NCI-H774 (cell line): ENCODE measurements around the gene AGAP1.

Experiments
- DNase-seq: peaks from one replicate; lab custom pipeline; 2025; lab: John Stamatoyannopoulos, UW

Gene AGAP1

DNA sequence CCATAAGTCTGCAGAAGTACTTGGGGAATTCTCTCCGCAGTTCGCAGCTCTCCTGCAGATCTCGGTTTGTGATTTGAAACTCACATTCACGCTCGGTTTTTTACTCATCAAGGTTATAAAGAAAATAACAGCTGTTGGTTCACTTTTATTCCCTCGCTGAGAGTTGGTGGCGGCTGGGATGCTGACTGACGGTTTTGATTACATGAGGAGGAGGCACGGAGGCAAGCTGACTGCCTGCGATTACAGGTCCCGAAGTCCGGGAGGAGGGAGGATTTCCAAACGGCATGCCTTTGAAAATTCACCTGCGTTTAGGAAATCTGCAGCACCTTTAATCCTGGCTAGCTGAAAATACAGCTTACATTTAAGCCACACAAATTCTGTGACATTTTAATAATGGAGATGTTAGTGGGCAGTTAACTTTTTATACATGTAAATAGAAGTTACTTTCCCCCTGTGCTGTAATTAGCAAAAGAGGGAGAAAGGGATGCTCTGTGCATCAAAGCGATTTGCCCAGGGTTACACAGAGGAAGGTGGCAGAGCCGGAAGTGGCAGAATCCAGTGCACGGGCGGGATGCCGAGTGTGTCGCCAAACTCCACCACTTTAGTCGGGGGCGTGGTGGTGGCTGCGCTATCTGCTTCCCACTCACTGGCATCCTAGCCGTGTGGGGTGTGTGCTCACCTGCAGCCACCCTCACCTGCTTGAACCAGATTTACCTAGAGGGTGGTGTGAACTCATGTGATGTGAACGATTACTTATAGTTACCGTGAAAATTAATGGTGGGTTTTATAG is 14.7 kb downstream of the AGAP1 start:
- DNase-seq, result no peak

DNA sequence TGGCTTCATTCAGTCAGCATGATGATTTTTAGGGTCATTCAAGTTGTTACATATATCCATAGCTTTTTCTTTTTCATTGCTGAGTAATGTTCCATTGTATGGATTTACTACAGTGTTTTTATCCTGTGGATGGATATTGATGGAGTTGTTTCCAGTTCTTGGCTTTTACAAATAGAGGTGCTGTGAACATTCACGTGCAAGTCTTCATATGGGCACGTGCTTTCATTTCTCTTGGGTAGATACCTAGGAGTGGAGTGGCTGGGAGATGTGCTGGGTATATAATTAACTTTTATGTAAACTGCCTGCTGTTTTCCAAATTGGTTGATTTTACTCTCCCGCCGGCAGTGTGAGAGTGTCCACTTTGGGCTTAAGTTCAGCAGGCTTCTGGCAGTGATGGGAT is 16.5 kb downstream of the AGAP1 start:
- no peak for DNase-seq

DNA sequence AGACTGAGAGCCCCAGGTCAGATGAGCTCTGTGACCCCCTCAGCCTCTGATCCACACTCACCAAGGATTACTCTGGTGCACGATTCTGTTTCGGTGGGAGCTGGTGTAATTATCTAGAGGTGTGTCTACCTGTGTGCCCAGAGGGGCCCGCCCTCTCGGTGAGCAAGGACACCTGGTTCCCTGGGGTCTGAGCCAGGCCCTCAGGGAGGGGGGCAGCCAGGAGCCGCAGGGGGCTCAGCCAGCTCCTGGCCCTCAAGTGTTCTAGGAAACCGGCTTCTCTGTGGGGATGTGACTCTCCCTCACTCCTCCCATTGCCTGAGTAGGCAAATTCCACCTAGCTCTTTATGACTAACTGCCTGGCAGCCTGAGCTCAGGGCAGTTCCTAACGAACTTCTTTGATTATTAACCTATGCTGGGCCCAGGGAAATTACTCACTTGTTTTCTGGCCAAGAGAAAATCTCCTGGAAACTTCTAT is 17.4 kb downstream of the AGAP1 start:
- DNase-seq, result no peak

DNA sequence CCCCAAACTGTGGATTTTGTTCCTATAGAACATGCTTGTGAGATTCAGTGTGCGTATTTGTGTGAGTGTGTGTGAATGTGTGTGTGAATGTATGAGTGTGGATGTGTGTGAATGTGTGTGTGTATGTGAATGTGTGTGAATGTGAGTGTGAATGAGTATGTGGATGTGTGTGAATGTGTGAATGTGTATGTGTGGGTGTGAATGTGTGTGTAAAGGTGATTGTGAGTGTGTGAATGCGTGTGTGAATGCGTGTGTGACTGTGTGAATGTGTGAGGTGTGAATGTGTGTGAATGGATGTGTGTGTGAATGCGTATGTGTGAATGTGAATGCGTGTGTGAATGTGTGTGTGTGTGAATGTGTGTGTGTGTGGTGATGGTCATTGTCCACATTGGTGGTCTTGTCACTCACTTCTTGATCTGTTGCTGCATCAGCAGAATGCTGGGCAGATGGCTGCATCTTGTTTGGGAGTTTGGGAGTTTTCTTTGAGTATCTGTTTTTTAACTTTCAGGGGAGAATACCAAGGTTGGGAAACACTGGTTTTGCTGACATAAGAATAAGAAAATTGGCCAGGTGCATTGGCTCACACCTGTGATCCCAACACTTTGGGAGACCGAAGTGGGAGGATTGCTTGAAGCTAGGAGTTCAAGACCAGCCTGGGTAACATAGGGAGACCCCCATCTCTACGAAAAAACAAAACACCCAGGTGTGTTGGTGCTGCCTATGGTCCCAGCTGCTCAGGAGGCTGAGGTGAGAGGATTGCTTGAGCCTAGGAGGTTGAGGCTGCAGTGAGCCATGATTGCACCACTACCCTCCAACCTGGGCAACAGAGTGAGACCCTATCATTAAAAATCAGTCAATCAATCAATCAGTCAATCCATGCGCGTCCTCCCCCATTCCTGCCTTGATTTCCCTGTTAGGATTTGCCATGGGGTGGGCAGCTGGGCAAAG is 18.2 kb downstream of the AGAP1 start:
- DNase-seq, result no peak

DNA sequence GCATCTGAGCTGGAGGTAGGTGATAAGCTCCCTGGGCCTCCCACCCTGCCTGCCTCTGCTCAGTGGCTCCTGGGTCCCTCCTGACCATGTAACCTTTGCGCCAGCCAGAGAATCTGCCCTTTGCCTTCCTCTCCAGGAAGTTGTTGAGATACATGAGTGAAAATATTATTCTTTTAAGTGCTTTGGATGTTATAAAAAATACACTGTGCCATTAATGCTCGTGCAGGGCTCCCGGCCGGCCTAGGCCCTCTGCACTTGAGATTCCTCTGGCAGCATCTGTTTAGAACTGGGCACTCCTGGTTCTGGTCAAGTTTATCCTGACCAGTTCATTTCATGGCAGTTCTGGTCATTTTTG is 18.8 kb downstream of the AGAP1 start:
- no peak for DNase-seq

DNA sequence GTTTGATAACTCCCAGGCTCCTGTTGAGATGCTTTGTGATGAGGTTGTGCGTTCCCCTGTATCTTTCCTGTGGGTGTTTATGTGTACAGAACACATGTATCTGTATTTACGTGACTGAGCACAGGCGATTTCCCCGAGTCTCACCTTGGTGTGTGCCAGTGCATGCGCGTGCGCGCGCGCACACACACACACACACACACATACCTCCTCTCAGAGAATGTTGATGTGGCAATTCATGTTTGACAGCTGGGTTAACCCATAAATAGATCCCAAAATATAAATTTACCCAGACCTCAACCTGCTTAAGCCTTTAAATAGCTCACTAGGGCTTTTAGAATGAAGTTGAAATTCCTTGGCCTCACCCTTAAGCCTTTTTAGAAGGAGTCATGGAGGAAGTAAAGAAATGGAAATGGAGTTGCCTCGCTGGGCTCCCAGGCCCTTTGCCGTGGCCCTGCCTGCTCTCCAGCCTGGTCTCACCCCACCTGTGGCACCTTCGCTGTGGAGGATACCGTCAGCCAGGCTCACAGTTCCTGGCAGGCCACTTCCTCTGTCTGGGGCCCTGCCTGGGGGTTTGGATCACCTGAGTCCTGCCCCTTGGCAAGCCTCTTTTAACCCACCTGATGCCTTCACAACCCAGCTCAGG is 20.3 kb downstream of the AGAP1 start:
- DNase-seq, result no peak

DNA sequence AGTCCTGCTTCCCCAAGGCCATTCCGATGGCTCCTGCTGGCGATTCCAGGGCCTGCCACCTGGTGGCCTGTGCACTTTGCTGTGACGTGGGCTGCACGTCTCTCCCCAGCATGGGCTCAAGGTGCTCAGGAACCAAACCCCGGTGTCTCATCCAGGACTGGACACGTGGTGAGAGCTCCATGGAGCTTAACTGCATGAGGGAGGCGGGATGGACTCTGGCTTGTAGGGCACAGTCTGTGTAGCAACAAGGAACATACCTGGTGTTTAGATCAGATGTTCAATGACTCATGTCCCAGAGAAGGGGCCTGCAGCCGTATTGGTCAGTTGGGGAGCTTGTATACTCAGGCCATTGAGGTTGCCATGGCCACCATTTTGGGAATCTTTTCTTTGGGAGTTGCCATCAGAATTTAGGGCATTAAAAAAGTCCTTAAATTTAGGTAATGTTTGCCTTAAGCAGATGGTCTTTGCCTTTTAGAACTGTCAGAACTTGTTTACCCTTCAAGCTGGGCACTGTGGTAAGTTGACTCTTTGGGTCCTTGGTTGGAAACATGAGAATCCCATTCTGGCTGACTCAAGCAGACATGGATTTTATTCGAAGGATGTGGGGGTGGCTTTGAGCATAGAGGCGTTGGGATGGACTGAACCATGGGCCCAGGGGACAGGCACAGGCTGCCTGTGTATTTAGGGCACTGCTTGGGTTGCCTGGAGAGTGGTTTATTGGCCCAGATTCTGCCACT is 21.0 kb downstream of the AGAP1 start:
- no peak for DNase-seq

DNA sequence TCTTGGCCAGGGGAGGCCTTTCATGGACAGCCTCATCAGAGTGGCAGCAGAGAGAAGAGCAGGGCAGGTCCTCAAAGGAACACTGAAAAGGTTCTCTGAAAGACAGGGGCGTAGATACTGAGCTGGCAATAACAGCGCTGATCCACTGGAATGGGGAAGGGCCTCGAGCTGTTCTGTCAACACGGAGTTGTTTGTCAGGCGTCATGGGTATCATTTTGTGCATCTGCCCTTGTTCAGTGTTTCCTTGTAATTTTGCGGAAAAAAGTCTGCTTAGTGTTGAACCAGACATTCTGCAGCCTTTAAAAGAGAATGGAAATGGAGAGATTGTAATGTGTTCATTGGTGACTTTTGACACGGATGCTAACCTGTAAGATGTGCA is 21.5 kb downstream of the AGAP1 start:
- DNase-seq, result no peak

DNA sequence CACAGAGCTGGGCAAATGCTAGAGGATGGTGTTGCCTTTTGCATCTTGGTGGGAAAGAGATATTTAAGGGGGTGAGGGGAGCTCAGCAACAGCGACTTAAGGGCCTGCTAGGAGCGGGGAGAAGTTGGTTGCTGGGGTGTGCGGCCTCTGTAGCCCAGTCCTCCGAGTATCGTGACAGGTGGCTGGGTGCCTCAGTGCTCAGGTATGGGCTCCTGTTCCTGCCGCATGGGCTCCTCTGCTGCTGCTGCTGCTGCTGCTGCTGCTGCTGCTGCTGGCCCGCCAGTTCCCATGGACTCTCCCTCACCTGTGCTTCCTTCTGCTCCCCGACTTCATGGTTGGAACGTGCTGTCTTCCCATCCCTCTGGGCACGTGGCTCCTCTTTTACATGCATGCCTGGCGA is 22.0 kb downstream of the AGAP1 start:
- DNase-seq, result no peak

DNA sequence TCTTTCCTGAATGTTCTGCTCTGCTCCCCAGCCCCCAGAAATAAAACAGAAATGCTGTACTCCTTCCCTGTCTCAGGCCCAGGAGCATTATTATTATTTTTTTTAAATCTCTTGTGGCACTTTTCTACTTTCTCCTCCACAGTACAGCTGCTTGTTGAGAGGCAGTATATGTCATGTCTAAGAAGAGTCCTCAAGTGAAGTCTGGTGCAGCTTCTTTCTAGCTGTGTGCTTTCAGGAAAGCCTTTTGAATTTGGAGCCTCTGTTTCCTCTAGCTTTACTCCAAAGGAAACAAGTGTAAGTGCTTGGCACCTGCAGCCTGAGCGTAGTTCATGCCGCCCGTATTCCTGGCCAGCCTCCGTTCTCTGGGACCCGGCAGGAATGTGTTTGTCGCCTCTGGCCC is 22.4 kb downstream of the AGAP1 start:
- no peak for DNase-seq

DNA sequence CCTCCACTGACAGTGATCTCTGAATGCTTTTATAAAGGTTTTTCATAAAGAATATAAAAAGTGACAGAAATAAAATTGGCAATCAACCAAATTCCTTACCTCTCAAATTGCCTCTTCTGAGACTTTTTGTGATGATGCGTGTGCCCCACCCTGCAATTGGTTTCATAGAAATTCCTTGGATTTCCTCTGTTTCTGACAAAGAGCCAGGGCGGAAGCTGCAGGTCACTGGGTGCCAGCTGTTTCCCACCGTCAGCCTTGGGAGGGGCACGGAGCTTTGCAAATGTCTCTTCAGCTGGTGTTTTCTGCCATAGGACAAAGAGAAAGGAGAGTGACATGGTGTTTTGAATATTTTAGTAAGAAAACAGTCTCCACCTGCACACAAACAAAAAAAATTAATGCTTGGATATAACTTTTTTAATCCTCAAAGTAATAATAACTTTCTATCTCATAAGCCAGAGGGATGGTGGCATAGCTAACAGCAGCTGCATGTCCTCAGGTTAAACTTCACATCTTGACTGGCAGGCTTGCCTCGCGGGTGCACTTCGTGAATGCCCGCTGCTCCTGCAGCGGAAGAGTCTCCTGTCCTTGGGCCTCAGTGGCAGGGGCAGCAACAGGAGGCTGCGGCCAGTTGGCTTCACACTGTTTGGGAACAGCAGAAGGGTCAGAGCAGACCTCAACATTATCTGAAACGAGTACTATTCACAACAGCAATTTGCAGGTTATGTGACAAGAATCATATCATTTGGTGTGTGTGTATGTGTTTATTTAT is 24.7 kb downstream of the AGAP1 start:
- DNase-seq, result no peak

DNA sequence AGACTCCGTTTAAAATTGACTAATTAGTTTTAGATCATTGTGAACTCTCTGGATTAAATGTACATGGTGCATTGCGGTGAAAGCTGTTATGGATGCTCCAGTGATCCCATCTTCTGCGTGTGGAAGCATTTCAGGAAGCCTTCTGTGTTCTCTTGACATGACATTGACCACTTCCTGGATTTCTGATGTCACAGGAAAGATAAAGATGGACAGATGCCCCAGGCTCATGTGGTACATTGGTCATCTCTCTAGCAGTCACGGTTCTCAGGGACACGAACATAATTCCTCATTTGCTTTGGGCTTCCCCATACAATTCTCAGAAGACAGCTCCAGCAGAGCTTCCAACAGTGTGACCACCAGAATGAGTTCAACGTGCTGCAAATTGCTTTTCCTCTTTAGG is 26.9 kb downstream of the AGAP1 start:
- no peak for DNase-seq

DNA sequence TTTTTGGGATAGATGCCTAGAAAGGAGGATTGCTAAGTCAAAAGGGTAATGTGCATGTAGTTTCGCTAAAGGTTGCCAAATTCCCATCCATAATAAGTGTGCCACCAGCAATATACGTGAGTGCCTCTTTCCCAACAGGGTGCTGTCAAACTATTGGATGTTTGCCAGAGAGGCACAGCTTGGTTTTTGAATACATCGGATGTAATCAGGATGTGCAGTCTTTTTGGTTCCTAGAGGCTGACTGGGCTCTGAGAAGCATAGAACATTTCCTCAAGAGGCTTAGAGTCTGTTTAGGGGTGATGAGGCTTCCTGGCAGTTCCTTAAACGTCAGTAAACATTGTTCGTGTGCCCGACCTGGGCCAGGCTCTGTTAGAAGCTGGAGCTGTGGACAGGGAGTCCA is 28.0 kb downstream of the AGAP1 start:
- peak; percentile 14 for DNase-seq

DNA sequence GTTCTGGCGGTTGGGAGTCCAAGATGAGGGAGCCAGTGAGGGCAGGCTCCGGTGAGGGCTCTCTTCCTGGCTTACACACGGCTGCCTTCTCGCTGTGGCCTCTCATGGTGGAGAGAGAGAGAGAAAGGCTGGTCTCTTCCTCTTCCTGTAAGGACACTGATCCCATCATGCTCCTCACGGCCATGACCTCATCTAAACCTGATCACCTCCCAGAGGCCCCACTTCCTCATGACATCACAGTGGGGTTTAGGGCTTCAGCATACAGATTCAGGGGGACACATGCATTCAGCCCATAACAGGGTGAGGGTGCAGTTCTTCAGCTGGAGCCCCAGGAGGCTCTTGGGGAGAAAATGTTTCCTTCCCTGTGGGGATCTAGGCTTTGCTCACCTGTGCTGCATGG is 29.2 kb downstream of the AGAP1 start:
- no peak for DNase-seq

DNA sequence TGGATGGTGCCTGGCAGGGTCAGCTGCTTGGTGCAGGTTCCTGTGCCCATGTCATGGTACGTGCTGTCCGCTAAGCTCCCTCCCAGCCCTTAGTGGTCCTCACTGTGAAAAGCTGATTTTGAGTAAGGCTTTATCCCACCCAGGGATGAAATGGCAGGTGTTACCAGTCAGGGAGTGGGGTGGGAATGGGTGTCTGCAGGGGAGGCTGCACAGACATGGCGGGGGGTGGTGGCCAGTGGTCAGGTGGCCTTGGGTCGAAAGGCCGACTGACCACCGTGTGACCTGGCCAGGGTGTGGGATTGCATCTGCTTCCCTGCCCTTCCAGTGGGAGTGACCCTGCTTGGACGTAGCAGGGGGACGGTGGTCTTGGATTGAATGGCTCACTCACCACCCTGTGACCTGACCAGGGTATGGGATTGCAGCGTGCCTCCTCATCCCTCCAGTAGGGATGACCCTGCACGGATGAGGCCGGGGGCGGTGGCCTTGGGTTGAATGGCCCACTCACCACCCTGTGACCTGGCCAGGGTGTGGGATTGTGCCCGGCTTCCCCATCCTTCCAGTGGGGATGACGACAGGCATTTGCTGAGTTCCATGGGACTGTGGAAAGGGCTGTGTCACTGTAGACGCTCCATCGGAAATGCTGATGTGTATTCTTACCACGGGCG is 29.8 kb downstream of the AGAP1 start:
- no peak for DNase-seq

DNA sequence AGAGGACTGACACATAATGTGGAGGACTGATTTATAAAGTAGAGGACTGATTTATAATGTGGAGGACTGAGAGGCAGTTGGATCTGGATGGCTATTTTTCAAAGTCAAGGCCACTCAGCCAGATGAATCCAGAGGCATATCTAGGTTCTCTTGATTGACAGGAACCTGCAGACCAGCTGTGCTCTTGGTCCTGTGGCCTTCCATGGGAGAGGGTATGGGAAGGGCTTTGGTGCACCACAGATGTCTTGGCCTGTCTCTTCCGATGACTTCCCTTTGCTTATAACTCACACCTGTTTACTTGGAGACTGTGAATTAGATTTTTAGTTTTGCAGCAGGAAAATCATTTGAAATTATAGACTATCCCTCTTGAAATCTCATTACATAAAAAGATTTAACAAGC is 32.3 kb downstream of the AGAP1 start:
- no peak for DNase-seq

DNA sequence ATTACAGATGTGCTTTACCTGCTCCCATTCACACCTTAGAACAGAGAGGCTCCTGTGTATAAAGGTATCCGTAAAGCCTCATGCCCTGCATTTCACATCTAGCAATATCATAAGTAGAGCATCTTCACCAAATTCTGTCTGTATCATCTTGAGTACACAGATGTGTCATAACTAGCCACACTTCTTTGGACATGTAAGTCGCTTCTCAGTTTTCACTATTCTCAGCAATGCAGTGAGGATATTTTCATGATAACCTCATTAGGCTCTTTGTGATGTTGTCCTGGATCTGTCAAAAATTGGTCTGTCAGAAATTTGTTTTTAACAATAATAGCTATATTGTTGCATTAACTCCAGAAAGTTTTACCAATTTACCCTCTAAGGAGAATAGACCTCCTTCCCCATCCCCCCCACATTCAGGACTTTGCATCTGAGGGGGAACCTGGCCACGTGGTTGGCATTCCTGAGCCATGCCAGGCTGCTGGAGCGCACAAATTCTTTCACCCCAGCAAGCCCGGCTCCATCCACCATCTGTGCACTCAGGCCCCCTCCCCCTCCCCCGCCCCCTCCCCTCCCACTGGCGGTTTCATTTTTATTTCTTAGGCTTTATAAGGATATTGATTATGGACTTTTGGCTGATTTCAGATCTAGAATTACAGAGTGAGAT is 34.1 kb downstream of the AGAP1 start:
- DNase-seq, result no peak

DNA sequence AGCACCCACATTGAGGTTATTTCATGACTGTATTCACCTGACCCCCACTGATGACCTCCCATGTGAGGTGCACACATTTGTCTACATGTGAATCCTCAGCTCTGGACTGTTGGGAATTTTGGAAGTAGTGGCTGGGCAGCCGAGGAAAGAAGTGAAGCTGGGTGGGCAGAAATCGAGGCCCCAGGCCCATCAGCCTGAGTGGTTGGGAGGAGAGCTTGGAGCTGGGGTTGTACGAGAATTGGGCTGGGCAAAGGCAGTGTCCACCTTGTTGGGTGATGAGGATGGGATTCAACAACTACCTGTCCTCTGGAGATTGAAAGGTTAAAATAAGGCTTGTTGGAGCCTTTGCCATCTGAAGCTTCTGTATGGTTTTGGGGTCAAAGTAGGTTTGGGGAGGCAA is 35.8 kb downstream of the AGAP1 start:
- no peak for DNase-seq

DNA sequence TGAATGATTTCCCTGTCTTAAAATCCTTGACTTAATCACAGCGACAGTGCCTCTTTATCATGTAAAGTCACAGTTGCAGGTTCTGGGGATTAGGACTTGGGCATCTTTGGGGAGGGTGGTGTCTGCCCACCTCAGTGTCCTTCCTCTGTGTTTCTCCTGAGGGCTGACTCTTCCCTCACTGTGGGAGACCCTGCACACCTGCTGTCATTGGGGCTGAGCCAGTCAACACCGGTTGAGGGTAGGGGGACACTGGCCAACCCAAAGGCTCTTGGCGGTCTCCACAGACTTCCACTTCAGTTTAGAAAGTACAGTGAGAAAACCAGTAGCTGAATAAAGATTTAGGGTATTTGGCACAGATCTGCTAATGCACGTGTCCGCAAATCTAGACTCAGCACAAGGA is 36.9 kb downstream of the AGAP1 start:
- DNase-seq, result no peak

DNA sequence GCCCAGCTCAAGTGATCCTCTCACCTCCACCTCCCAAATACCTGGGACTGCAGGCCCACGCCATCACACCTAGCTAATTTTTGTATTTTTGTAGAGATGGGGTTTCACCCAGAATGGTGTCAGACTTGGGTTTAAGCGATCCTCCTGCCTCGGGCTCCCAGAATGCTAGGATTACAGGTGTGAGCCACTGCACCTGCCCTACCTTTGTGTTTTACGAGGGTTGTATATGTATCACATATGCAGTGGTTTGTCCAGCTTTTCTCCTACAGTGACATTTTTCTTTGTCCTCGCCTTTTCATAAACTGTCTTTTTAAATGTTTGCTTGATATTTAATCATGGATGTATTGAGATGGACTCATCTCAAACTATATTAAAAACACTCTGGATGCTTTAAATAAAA is 38.5 kb downstream of the AGAP1 start:
- DNase-seq, result no peak
